Panc1 (cell line): ENCODE results near the gene PADI1. TPM values are rescaled to one million over a fixed set of nuclear protein-coding genes. Genes with fewer than 3 reads are reported as not detected.

ENCODE experiments used
- ATAC-seq: fragments of 200-7000 bp; cut with Tn5 transposase; 2 replicates; pipeline ENCODE4 v1.9.1; 2020; ENCODE audit warnings: mild to moderate bottlenecking, moderate library complexity
- BruUV-seq: library from RNA; stranded (reverse); fragments of 400-500 nt; replicated peaks from 2 replicates; lab custom pipeline; 2021; lab: Mats Ljungman, UMichigan
- CTCF ChIA-PET: fragments of 300-600 bp; sonication (Branson Sonifier 250); formaldehyde crosslinking; loops from one replicate; lab custom pipeline; 2022; ENCODE audit warnings: antibody characterized with exemption; lab: Charles Lee
- POLR2A ChIA-PET: fragments of 300-600 bp; sonication (Branson Sonifier 250); formaldehyde crosslinking; loops from one replicate; lab custom pipeline; 2022; ENCODE audit warnings: antibody characterized with exemption; lab: Charles Lee
- DNase-seq: peaks from one replicate; pipeline ENCODE4 v3.0.0-alpha.2; 2010; ENCODE audit warnings: low read depth, low spot score
- H3K27ac ChIP-seq: 2 replicates; pipeline ENCODE4 v1.5.1; 2011; ENCODE audit warnings: mild to moderate bottlenecking, low read length, inconsistent platforms
- H3K27me3 ChIP-seq: fragments of 200-500 bp; sonication (Bioruptor generic); 2 replicates; pipeline ENCODE4 v1.6.0; 2014; ENCODE audit warnings: low read length, inconsistent platforms; ENCODE audit not compliant: control insufficient read depth, insufficient read depth
- H3K36me3 ChIP-seq: fragments of 200-500 bp; sonication (Bioruptor generic); 2 replicates; pipeline ENCODE4 v1.5.1; 2014; ENCODE audit warnings: inconsistent platforms, mild to moderate bottlenecking, low read length, moderate library complexity; ENCODE audit not compliant: control insufficient read depth, insufficient read depth
- H3K4me1 ChIP-seq: 2 replicates; pipeline ENCODE4 v1.5.1; 2011; ENCODE audit warnings: inconsistent platforms, mild to moderate bottlenecking, low read length, moderate library complexity; ENCODE audit not compliant: control insufficient read depth, insufficient read depth
- H3K4me3 ChIP-seq, 2 experiments: 2 replicates each; pipeline ENCODE4 v1.5.1; 2011 to 2012; ENCODE audit warnings: low read depth in 2 of 2, low read length in 2 of 2, mild to moderate bottlenecking in 2 of 2, inconsistent platforms in 1 of 2, moderate library complexity in 1 of 2
- H3K9me3 ChIP-seq: fragments of 200-500 bp; sonication (Bioruptor generic); 2 replicates; pipeline ENCODE4 v1.5.1; 2014; ENCODE audit warnings: low read depth, mild to moderate bottlenecking, inconsistent platforms, low read length, moderate library complexity; ENCODE audit not compliant: control insufficient read depth, insufficient read depth
- POLR2AphosphoS5 ChIP-seq: IDR thresholded peaks from 2 replicates; pipeline ENCODE4 v1.6.1; 2012; ENCODE audit warnings: mild to moderate bottlenecking, low read depth, low read length, moderate library complexity
- SIN3A ChIP-seq: IDR thresholded peaks from 2 replicates; pipeline ENCODE4 v1.6.1; 2012; ENCODE audit warnings: low read depth, mild to moderate bottlenecking, low read length, moderate library complexity, borderline replicate concordance; ENCODE audit not compliant: insufficient read depth
- TCF7L2 ChIP-seq: IDR thresholded peaks from 2 replicates; pipeline ENCODE4 v1.6.1; 2011; ENCODE audit warnings: mild to moderate bottlenecking, low read depth, low read length, inconsistent platforms
- in situ Hi-C: cut with HindIII; loops from 2 replicates; pipeline ENCODE4 v1.10.0; 2016; ENCODE audit warnings: low sequenced_read_pairs, low pct_unique_long_range_greater_than_20kb
- intact Hi-C: fragments of 100-400 bp; cut with micrococcal nuclease; formaldehyde crosslinking; loops from one replicate; pipeline ENCODE4 v1.10.0; 2022; ENCODE audit not compliant: unreplicated experiment
- total RNA-seq: library from RNA; stranded (reverse); gene quantifications from one replicate; pipeline ENCODE4 v1.2.1, GENCODE V29; 2021; ENCODE audit not compliant: unreplicated experiment
- TF ChIP-seq, protein P1 (sequence below): fragments of 450-650 bp; IDR thresholded peaks from 2 replicates; pipeline ENCODE4 v1.5.1; 2017; ENCODE audit warnings: mild to moderate bottlenecking
- TF ChIP-seq, protein P2 (sequence below), 2 experiments: IDR thresholded peaks; 2 replicates each; pipeline ENCODE4 v1.6.1; 2011 to 2012; ENCODE audit warnings: low read depth in 2 of 2, control low read depth in 1 of 2, low read length in 1 of 2, mild to moderate bottlenecking in 1 of 2, moderate library complexity in 1 of 2; ENCODE audit not compliant: insufficient read depth in 1 of 2

PADI1 gene
- total RNA-seq, 1 experiment from 2014 or later = 2.3 TPM

DNA sequence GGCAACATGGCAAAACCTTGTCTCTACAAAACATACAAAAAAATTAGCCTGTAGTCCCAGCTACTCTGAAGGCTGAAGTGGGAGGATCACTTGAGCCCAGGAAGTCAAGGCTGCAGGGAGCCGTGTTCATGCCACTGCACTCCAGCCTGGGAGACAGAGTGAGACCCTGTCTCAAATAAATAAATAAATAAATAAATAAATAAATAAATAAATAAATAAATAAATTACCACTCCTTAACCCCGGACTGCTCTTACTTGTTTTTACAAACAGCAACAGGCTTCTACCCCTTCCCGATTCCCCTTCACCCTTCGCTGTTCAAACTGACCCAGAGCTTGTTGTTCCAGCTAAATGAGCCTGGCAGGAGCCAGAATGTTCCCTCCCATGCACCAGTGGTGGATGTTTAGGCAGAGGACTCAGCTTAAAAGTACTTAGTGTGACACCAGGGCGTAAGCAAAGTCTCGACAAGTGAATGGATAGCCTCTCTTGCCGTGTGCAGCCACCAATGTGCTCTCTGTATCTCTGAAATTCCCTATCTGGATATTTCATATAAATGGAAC lies 22.5 kb downstream of the PADI1 start:
- ATAC-seq = no peak
- BruUV-seq = no TSS peak
- Histone ChIP-seq H3K27ac (peak overlapping the region; percentile 96), H3K4me1 (peaks cover 48% of the 10 kb centered on the region), H3K27me3 (no peaks in the 10 kb centered on the region), H3K4me3 (no peak overlapping the region), H3K36me3 (no peaks in the 10 kb centered on the region), H3K9me3 (no peaks in the 10 kb centered on the region)
- TF ChIP-seq TCF7L2 (no peak), SIN3A (no peak), POLR2AphosphoS5 (no peak)
- TF ChIP-seq, protein P1, sequence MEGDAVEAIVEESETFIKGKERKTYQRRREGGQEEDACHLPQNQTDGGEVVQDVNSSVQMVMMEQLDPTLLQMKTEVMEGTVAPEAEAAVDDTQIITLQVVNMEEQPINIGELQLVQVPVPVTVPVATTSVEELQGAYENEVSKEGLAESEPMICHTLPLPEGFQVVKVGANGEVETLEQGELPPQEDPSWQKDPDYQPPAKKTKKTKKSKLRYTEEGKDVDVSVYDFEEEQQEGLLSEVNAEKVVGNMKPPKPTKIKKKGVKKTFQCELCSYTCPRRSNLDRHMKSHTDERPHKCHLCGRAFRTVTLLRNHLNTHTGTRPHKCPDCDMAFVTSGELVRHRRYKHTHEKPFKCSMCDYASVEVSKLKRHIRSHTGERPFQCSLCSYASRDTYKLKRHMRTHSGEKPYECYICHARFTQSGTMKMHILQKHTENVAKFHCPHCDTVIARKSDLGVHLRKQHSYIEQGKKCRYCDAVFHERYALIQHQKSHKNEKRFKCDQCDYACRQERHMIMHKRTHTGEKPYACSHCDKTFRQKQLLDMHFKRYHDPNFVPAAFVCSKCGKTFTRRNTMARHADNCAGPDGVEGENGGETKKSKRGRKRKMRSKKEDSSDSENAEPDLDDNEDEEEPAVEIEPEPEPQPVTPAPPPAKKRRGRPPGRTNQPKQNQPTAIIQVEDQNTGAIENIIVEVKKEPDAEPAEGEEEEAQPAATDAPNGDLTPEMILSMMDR = no peak
- TF ChIP-seq, protein P2, sequence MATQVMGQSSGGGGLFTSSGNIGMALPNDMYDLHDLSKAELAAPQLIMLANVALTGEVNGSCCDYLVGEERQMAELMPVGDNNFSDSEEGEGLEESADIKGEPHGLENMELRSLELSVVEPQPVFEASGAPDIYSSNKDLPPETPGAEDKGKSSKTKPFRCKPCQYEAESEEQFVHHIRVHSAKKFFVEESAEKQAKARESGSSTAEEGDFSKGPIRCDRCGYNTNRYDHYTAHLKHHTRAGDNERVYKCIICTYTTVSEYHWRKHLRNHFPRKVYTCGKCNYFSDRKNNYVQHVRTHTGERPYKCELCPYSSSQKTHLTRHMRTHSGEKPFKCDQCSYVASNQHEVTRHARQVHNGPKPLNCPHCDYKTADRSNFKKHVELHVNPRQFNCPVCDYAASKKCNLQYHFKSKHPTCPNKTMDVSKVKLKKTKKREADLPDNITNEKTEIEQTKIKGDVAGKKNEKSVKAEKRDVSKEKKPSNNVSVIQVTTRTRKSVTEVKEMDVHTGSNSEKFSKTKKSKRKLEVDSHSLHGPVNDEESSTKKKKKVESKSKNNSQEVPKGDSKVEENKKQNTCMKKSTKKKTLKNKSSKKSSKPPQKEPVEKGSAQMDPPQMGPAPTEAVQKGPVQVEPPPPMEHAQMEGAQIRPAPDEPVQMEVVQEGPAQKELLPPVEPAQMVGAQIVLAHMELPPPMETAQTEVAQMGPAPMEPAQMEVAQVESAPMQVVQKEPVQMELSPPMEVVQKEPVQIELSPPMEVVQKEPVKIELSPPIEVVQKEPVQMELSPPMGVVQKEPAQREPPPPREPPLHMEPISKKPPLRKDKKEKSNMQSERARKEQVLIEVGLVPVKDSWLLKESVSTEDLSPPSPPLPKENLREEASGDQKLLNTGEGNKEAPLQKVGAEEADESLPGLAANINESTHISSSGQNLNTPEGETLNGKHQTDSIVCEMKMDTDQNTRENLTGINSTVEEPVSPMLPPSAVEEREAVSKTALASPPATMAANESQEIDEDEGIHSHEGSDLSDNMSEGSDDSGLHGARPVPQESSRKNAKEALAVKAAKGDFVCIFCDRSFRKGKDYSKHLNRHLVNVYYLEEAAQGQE (IDR thresholded peaks at IDR 0.05; ENCODE audit: insufficient read depth in 1 of 2, low read depth in 2 of 2, low read length in 1 of 2) = no peak
- CTCF ChIA-PET = no interaction called here
- in situ Hi-C loops = no loop called here
- POLR2A ChIA-PET = no interaction called here
- DNase-seq = no peak
- intact Hi-C loops = no loop called here

DNA sequence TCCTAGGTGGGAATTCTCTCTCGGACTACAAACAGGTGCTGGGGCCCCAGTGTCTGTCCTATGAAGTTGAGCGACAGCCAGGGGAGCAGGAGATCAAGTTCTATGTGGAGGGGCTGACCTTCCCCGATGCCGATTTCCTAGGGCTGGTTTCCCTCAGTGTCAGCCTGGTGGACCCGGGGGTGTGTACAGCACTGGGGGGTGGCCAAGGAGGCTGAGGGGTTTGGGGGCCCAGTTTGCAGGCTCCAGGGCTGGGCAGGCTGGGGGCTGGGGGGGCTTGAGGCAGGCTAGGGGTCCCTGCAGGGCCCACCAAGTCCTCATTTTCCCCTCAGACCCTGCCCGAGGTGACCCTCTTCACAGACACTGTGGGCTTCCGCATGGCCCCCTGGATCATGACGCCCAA lies 23.7 kb downstream of the PADI1 start:
- POLR2A ChIA-PET = interaction anchor here (0.9 kb wide), 1 partner anchor 617 kb away, joined by 8 read pairs; no protein-coding TSS in a partner anchor
- H3K36me3 ChIP-seq = no peaks in the 10 kb centered on the region
- H3K9me3 ChIP-seq = no peaks in the 10 kb centered on the region
- no peak overlapping the region for H3K4me3 ChIP-seq
- ATAC-seq (no peak), DNase-seq (no peak)
- H3K27ac ChIP-seq = peak overlapping the region; percentile 96
- TF ChIP-seq, protein P2 (IDR thresholded peaks at IDR 0.05; ENCODE audit: insufficient read depth in 1 of 2, low read depth in 2 of 2, low read length in 1 of 2) = no peak
- TF ChIP-seq SIN3A (no peak), TCF7L2 (no peak), POLR2AphosphoS5 (no peak)
- TF ChIP-seq, protein P1 = no peak
- in situ Hi-C loops = no loop called here
- BruUV-seq = no TSS peak
- intact Hi-C loops = no loop called here
- CTCF ChIA-PET = no interaction called here
- peaks cover 59% of the 10 kb centered on the region for H3K4me1 ChIP-seq
- H3K27me3 ChIP-seq = no peaks in the 10 kb centered on the region
